Nucleus accumbens (tissue), 56 donors: ENCODE measurements around the gene THSD7B.

Source experiments
- DNase-seq, 56 donors: peaks; one replicate each; lab custom pipeline; 2025; lab: John Stamatoyannopoulos, UW

THSD7B gene

DNA sequence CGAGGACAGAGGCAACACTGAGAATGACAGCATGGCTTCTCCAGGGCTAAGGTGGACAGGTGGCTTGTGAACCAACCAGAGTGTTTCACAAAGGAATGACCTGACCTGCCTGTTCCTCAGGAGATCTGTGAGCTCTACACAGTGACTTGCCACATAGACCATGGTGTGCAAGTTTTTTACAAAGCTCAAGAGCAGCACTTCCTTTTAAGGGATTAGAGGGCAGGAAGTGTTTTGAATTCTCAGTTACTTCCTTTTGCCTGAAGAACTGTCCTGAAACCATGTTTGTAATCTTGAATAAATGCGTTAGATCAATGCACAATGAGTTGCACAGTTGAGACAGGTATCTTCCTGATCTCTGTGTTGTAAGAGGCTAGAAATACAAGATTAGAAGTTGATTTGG, 421.9 kb downstream of the THSD7B start:
- DNase-seq: no peak

DNA sequence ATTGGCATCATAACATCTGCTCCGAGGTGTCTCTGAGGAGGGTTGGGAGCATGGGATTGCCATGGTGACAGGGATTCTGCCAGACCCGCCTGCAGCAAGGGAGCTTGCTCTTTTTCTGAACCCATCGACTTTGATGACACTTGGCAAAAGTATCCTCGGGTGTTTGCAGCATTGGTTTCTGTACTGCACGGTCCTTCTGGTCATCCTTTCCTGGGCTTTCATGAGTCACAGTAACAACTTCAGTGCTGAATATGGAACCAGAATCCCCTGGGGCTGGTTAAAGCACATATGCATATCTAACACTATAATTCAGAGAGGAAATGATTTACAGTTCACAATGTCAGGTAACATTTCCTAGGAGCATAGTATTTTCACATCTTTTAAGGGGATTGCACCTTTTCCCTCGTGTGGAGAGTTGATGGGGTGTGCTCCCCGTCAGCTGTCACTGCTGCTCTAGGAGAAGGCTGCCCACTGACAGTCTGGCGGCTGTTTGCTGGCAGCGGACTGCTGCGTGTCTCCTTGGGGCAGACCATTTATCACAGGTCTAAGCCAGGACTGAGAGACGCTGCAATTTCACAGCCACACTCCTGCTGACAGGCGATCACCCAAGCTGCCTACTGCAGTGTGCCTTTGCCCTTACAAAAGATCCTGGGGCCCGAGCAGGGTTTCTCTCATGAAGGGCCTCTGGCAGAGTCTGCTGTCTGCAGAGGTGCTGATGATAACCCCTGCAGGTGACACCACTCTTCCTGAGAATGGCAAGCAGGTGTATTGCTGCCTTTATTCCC, 425.3 kb downstream of the THSD7B start:
- DNase-seq: no peak

DNA sequence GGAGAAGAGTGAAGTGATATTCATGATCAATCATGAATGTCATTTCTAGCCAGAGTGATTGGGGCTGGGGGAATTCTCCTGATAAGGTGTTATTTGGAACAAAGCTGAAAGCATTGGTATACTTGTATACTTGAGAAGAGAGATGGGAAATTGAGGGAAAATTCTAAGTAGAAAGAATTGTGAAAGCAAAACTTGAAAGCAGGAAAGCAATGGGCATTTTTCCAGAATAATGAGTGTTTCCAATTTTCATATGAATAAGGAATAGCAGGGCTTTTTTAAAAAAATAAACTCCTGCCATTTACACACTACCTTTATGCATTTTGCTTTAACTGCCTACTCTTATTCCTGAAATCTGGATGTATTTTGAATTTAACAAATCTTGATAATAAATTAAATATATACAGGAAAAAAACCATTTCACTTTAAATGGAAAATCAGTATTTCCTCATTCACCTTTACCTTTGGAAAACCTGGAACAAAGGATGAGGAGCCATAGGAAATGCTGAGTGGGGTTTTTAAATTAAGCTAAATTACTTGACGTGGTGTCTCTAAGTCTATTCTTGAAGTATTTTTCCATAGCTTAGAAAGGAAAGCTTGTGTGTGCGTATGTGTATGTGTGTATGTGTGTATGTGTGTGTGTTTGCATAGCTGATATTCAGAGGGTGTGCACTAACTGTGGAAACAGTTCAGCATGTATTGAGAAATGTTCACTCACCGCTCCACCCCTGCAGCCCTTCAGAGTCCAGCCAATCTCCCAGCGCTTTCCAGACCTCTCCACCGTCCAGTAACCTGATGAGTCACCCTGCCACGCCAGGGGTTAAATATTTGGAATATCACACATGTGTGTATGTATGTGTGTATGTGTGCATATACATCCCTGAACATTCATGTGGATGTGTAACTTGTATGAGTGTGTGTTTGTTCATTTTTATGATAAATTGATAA, 427.3 kb downstream of the THSD7B start:
- no peak for DNase-seq

DNA sequence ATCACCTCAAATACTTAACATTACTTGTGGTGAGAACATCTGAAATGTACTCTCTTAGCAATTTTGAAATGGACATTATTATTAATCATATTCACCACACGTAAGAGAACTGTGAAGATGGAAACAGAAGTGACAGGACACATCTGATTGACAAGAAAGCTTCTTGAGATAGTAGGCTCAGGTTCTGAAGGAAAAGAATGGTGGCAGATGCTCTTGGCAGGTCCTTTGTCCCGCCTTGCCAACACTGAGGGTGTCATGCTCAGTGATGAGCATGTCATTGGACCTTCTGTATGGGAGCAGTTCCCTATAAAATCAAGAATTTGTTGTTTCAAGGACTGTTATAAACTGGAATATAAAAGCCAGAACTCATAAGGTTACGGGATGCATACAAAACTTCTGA, 428.1 kb downstream of the THSD7B start:
- no peak for DNase-seq

DNA sequence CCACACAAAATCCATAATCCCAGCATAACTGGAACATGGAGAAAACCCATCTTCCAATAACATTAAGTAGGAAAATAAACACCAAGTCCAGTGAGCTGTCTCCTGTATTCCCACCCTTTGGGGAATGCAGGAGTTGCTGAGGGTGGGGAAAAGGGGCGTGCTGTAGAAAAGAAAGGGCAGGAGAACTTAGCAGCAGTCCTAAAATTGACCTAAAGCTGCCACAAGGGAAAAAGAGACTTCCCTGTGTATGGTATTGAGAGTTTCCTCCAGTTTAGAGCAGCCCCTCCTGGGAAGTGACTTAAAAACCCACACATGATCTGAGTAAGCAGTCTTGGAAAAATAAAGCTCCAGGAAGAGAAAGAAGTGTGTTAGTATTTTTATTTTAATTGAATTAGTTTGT, 428.8 kb downstream of the THSD7B start:
- DNase-seq: no peak

DNA sequence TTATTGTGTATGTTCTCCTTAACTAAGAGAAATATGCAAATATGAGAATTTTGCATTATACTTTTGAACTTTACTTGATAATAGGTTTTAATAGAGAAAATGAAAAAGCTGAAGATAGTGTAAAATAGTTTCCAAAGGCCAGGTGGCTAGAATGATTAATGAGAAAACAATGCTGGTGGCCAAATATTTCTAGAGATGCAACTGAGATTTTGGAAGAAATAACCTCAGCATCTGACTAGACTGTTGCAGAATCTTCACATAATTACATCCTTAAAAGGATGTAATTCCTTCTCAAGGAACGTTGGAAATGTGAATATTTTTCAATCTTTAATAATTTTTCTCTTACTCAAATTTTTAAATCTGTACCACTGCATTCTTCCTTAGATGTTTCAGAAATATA, 434.4 kb downstream of the THSD7B start:
- no peak for DNase-seq

DNA sequence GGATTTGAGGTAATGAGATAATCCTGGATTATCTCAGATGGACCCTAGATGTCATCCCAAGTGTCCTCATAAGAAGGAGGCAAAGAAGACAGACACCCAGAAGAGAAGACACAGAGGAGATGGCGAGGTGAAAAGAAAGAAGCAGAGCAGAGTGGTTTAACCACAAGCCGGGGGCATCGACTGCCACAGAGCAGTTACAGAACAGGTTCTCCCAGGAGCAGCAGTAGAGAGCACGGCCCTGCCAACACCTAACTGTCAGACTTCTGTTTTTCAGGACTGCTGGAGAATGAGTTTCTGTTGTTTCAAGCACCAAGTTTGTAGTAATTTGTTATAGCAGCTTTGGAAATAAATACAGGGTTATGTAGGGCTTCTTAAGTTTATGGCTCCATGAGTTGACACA, 437.0 kb downstream of the THSD7B start:
- DNase-seq: no peak

DNA sequence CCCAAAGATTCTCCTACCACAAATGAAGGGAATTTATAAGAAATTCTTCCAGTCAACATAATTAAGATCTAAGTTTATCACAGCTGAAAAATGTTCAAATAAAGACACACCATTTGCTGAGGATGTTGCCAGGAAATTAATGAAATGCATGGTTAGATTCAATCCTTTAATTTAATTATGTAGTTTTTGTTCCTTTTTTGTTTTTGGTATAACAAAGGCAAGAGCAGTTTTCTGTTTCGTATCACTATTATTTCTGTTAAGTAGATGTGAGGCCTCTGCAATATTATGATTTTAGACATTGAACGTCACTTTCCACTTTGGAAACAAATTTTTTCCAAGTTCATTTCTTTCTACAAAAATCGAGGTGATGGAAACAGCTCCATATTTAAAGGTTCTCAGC, 440.0 kb downstream of the THSD7B start:
- DNase-seq: no peak

DNA sequence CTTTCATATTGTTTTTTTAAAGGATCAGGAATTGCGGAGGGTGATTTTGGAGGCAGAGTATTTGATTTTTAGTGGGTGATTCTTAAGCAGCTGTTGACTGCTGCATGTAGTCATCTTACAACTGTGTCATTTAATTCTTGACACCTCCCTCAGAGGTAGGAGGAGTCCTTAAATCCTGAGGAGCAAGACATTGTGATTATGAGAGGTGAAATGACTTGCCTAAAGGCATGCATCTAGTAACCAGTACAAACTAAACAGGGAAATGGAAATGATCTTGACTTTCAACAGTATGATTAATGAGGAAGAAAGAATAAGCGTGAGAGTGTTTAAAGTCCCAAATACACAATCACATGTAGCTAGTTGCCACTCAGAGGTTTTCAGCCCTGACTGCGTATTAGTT, 440.7 kb downstream of the THSD7B start:
- no peak for DNase-seq

DNA sequence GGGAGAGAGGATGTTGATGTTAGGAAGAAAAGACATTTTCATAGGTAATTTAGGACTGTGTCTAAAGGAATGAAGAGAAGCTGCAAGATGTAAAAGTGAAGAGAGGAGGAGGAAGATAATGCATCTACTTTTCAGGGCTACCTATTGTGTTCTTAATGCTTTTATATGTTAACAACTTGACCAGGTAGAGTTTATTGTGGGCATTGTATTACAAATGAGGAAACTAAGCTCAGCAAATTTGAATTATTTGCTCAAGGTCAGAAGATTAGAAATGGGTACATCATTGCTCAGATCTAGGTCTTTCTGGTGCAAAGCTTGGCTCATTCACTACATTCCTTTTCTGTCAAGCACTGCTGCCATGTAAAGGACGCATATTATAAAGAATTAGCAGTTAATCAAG, 441.7 kb downstream of the THSD7B start:
- no peak for DNase-seq

DNA sequence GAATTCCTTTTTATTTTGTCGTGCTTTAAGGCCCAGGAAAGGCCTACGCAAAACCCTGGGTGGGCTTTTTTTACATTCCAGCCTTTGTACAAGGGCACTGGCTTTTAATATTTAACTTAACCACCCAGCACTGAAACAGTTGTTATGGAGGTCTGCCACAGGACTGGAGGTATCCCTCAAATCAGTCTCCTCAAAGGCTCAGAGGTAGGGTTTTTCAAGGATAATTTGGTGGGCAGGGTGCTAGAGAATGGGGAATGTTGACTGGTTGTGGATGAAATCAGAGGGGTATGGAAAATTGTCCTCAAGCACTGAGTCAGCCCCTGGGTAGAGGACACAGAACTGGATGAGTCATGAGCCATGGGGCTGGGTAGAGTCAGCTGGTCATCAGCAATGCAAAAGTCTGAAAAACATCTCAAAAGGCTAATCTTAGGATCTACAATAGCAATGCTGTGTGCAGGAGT, 443.1 kb downstream of the THSD7B start:
- no peak for DNase-seq

DNA sequence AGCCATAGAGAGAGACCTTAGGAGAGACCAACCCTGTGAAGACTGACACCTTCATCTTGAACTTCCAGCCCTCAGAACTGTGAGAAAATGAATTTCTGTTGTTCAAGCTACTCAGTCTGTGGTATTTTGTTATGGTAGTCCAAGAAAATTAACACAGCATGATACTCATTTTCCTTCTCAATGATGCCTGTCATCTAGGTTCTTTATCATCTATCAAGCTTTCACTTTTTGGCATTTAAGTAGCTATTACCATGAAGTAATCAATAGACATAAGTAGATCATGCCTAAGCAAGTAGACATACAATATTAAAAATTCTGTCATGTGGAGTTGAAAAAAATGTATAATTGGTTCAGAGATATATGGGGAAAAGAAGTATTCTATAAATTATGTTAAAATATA, 444.7 kb downstream of the THSD7B start:
- DNase-seq: no peak

DNA sequence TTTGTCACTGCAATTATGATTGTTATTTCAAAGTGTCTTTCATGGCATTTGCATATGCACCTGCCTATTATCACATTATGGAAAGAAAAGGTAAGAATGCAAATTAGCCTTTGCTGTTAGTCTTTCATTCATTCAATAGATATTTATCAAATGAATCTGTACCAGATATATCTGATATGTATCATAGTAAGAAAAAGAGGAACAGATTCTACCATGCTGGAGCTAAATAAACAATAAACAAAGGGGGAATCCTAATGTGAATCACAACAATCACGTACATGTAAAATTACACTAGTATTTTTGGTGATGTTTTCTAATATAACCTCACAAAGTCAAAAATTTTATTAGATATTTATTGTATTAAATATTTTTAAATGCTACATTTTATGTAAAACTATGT, 446.4 kb downstream of the THSD7B start:
- no peak for DNase-seq

DNA sequence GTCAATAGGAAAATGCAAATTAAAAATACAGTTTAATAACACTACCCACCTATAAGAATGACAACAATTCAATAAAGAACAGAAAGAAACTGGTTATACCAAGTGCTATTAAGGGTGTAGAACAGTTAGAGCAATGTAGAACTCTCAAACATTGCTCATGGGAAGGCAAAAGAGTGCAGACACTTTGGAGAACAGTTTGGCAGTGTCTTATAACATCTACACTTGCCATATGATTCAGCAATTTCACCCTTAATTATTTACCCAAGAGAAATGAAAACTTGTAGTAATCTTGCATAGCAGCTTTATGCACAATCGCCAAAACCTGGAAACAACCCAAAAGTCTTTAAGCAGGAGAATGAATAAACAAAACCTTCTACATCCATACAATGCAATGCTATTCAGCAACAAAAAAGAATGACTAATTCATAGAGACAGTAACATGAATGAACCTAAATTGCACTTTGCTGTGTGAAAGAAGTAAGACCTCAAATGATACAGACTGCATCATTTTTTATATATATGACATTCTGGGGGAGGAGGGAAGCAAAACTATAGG, 455.2 kb downstream of the THSD7B start:
- no peak for DNase-seq

DNA sequence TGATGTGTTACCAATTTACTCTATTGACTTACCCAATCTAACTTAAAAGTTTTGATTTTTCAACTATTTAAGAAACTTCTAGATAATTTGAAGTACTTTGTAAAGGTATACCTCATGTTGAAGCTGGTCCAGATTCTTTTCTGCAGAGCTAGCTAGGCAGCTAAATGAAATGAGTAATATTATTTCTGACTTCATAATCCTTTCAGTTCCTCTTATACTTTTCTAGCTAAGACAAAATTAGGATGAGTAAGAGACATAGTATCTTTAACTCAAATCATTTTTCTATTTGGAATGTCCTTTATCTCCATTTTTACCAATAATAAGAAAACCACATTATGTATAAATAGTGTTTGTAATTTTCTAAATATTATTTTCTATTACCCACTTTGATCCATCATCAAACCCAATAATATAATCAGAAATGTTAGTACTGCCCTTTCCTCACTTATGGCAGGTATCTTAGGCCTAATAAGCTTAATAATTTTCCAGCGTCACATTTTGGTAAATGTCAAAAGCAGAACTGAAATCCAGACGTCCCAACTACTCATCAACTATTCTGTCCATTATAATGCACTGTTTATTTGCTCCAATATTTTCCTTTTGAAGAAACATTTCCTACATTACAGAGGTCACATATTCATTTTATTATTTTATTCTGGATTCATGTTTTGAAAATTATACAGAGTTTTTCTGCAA, 456.6 kb downstream of the THSD7B start:
- DNase-seq: no peak

DNA sequence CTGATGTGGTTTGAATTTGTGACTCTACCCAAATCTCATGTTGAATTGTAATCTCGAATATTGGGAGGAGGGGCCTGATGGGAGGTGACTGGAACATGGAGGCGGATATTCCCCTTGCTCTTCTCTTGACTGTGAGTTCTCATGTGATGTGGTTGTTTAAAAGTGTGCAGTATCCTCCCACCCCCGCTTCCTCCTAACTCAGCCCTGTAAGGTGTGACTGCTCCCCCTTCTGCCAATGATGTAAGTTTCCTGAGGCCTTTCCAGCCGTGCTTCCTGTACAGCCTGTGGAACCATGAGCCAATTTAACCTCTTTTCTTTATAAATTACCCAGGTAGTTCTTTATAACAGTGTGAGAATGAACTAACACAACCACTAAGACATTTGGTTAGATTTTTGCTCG, 458.4 kb downstream of the THSD7B start:
- no peak for DNase-seq

DNA sequence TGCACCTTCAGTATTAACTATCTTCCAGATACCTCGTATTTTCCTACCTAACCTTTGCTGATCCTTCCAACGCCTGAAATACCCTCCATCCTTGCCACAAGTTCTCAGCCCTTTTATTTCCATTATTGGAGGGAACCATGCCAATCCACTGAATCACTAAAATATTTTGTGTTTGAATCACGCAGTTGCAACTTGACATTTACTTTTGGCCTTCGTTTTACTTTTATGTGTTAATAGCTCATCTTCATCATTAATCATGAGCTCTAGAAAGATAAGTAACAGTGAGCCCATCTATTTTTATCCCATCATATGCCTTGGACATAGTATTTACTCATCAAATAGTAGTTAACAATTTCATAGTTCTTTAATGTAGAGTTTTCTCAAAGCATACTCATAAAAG, 463.2 kb downstream of the THSD7B start:
- DNase-seq: no peak

DNA sequence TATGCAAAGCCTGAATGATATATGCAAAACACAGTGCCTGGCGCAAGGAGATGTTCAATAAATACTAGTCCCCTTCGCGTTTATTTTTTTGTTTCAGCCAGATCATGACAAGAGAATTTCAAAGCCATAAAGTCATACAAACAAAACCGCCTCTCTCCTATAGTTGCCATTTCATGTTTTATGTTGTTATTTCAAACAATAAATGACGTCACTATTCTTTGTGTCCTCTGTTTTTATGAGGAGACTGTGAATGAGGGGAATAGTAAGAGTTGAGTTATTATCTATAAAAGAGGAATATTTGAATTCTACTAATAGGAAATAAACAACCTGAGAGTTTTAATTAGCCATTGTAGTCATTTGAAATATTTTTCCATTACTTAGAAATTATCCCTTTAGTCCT, 464.5 kb downstream of the THSD7B start:
- DNase-seq: no peak

DNA sequence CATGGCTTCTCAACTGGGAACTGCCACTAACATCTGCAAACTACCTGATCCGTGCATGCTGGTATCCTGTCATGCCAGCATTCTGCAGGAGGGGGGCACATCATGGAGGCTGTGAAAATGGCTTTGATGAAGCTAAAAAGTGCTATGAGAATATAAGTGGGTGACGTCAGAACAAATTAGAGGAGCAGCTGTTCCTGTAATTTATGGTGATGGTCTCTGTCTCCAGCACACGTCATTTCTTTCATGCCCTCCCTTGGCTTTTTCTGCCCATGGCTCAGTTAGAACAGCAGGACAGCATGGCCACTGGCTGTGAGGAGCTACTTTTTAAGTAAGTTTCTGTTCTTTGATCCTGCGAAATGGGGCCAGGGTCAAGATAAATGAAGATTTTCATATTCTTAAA, 466.3 kb downstream of the THSD7B start:
- DNase-seq: no peak

DNA sequence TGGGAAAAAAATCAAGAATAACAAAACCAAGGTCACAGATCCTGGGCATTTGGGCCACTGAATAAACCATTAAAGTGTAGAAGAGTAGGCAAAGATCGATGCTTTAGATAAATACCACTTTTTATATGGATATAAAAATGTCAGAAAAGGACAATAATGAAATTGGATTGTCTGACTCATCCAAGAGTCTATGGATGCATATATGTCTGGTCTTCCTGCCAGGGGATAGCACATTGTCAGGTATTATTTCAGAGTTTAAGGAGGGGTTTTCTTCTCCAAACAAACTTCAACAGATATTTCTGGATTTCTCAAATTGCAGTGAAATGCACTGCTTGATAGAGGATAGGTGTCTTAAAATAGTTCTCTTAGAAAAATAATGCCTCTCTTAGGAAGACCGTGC, 466.7 kb downstream of the THSD7B start:
- DNase-seq: no peak

DNA sequence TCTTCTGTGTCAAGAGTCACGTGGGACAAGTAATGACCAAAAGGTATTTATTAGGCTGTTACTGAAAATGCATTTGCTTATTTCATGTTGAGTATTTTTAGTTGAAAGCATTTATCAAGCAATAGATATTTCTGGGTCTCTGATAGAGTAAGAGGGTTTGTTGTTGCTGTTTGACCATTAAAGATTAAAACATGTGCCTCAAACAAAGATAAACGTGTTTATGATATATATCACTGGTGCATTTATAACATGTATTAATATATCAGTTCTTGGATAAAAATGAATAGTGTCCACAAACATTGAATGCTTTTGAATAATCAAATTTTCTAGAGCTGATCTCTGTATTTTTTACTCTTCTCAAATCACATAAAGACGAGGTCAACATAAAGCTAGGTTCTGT, 467.7 kb downstream of the THSD7B start:
- DNase-seq: no peak
